Measurements from ENCODE around the gene EML4.
"Not testable (repeated sequence)": the region's sequence is repeated elsewhere in the genome, so short reads cannot be mapped to it uniquely, and the experiment has no call there.

EML4 gene

GRCh38 chr2:42169100-42169873 lies at the start of gene EML4:
TSS of gene EML4 (plus strand) at chr2:42169353. CDS start at chr2:42169612, 259 bp downstream.
- Mint-ChIP-seq H3K27me3 (no peaks in the 10 kb centered on the region), H3K4me3 (no peak within 1 kb of the TSS), H3K4me1 (ENCODE audit: low read depth) (peaks cover 13% of the 10 kb centered on the region), H3K36me3 (ENCODE audit: low read depth) (no peaks in the 10 kb centered on the region), H3K27ac (no peak within 1 kb of the TSS), H3K9me3 (no peaks in the 10 kb centered on the region)

- Mint-ChIP-seq H3K27ac (peak overlapping the region; percentile 67), H3K36me3 (ENCODE audit: low read depth) (no peaks in the 10 kb centered on the region), H3K4me3 (peak overlapping the region; percentile 35), H3K9me3 (no peaks in the 10 kb centered on the region), H3K27me3 (no peaks in the 10 kb centered on the region), H3K4me1 (ENCODE audit: low read depth) (peaks cover 67% of the 10 kb centered on the region)
Observed at GRCh38 chr2:42123426-42123825, 45.7 kb upstream of the EML4 start.

GRCh38 chr2:42124011-42124785 lies 45.0 kb upstream of the EML4 start:
- no peaks in the 10 kb centered on the region for H3K9me3 Mint-ChIP-seq
- no peaks in the 10 kb centered on the region for H3K36me3 Mint-ChIP-seq (ENCODE audit: low read depth)
- no peaks in the 10 kb centered on the region for H3K27me3 Mint-ChIP-seq
- peak overlapping the region; percentile 82 for H3K27ac Mint-ChIP-seq
- peak overlapping the region; percentile 55 for H3K4me3 Mint-ChIP-seq
- peaks cover 67% of the 10 kb centered on the region for H3K4me1 Mint-ChIP-seq (ENCODE audit: low read depth)

GRCh38 chr2:42125841-42126594 lies 43.1 kb upstream of the EML4 start:
- H3K27ac Mint-ChIP-seq, result peak overlapping the region; percentile 28
- H3K4me3 Mint-ChIP-seq, result no peak overlapping the region
- H3K9me3 Mint-ChIP-seq, result no peaks in the 10 kb centered on the region
- H3K27me3 Mint-ChIP-seq, result no peaks in the 10 kb centered on the region
- no peaks in the 10 kb centered on the region for H3K36me3 Mint-ChIP-seq (ENCODE audit: low read depth)
- H3K4me1 Mint-ChIP-seq (ENCODE audit: low read depth), result peaks cover 77% of the 10 kb centered on the region

GRCh38 chr2:42126873-42127272 lies 42.3 kb upstream of the EML4 start:
- H3K4me1 Mint-ChIP-seq (ENCODE audit: low read depth), result peaks cover 86% of the 10 kb centered on the region
- H3K4me3 Mint-ChIP-seq, result peak overlapping the region; percentile 65
- not testable (repeated sequence) for H3K27me3 Mint-ChIP-seq; H3K9me3 Mint-ChIP-seq; H3K36me3 Mint-ChIP-seq (ENCODE audit: low read depth)
- peak overlapping the region; percentile 70 for H3K27ac Mint-ChIP-seq

- Mint-ChIP-seq H3K27me3 (no peaks in the 10 kb centered on the region), H3K9me3 (no peaks in the 10 kb centered on the region), H3K27ac (peak overlapping the region; percentile 70), H3K4me3 (peak overlapping the region; percentile 65), H3K36me3 (ENCODE audit: low read depth) (no peaks in the 10 kb centered on the region), H3K4me1 (ENCODE audit: low read depth) (peaks cover 94% of the 10 kb centered on the region)
Observed at GRCh38 chr2:42127425-42128424, 41.4 kb upstream of the EML4 start.

GRCh38 chr2:42128721-42129486 lies 40.2 kb upstream of the EML4 start:
- no peak overlapping the region for H3K4me3 Mint-ChIP-seq
- H3K27me3 Mint-ChIP-seq, result no peaks in the 10 kb centered on the region
- no peaks in the 10 kb centered on the region for H3K36me3 Mint-ChIP-seq (ENCODE audit: low read depth)
- H3K27ac Mint-ChIP-seq, result peak overlapping the region; percentile 12
- no peaks in the 10 kb centered on the region for H3K9me3 Mint-ChIP-seq
- peaks cover 97% of the 10 kb centered on the region for H3K4me1 Mint-ChIP-seq (ENCODE audit: low read depth)

- no peak overlapping the region for H3K4me3 Mint-ChIP-seq
- H3K27ac Mint-ChIP-seq, result no peak overlapping the region
- no peaks in the 10 kb centered on the region for H3K9me3 Mint-ChIP-seq
- peaks cover 94% of the 10 kb centered on the region for H3K4me1 Mint-ChIP-seq (ENCODE audit: low read depth)
- H3K36me3 Mint-ChIP-seq (ENCODE audit: low read depth), result no peaks in the 10 kb centered on the region
- H3K27me3 Mint-ChIP-seq, result no peaks in the 10 kb centered on the region
Observed at GRCh38 chr2:42129487-42129852, 39.7 kb upstream of the EML4 start.

GRCh38 chr2:42129947-42130346 lies 39.2 kb upstream of the EML4 start:
- no peak overlapping the region for H3K27ac Mint-ChIP-seq
- no peaks in the 10 kb centered on the region for H3K9me3 Mint-ChIP-seq
- H3K27me3 Mint-ChIP-seq, result no peaks in the 10 kb centered on the region
- H3K36me3 Mint-ChIP-seq (ENCODE audit: low read depth), result no peaks in the 10 kb centered on the region
- peaks cover 93% of the 10 kb centered on the region for H3K4me1 Mint-ChIP-seq (ENCODE audit: low read depth)
- no peak overlapping the region for H3K4me3 Mint-ChIP-seq

- H3K9me3 Mint-ChIP-seq; H3K36me3 Mint-ChIP-seq (ENCODE audit: low read depth); H3K4me3 Mint-ChIP-seq; H3K27ac Mint-ChIP-seq; H3K27me3 Mint-ChIP-seq: not testable (repeated sequence)
- peaks cover 94% of the 10 kb centered on the region for H3K4me1 Mint-ChIP-seq (ENCODE audit: low read depth)
Observed at GRCh38 chr2:42130858-42131257, 38.3 kb upstream of the EML4 start.

- H3K36me3 Mint-ChIP-seq (ENCODE audit: low read depth), result no peaks in the 10 kb centered on the region
- peak overlapping the region; percentile 78 for H3K4me3 Mint-ChIP-seq
- H3K27me3 Mint-ChIP-seq, result no peaks in the 10 kb centered on the region
- peaks cover 94% of the 10 kb centered on the region for H3K4me1 Mint-ChIP-seq (ENCODE audit: low read depth)
- peak overlapping the region; percentile 94 for H3K27ac Mint-ChIP-seq
- H3K9me3 Mint-ChIP-seq, result no peaks in the 10 kb centered on the region
Observed at GRCh38 chr2:42132191-42132965, 36.8 kb upstream of the EML4 start.

GRCh38 chr2:42132966-42133641 lies 36.0 kb upstream of the EML4 start:
- peaks cover 90% of the 10 kb centered on the region for H3K4me1 Mint-ChIP-seq (ENCODE audit: low read depth)
- H3K4me3 Mint-ChIP-seq, result peak overlapping the region; percentile 78
- H3K27me3 Mint-ChIP-seq, result no peaks in the 10 kb centered on the region
- no peaks in the 10 kb centered on the region for H3K36me3 Mint-ChIP-seq (ENCODE audit: low read depth)
- H3K9me3 Mint-ChIP-seq, result no peaks in the 10 kb centered on the region
- H3K27ac Mint-ChIP-seq, result peak overlapping the region; percentile 94

All from stimulated activated naive CD8-positive, alpha-beta T cell treated with anti-CD3 and anti-CD28 coated beads, Interleukin-15, Interleukin-2, amounts not matched to agents 100 ng/mL and 50 ng/mL, for 24 hours (primary cell).